Upper lobe of right lung (tissue), 1 donor: ENCODE results near the gene UPK3B. TPM values are rescaled to one million over a fixed set of nuclear protein-coding genes. Genes with fewer than 3 reads are reported as not detected.
"Not testable (repeated sequence)": the region's sequence is repeated elsewhere in the genome, so short reads cannot be mapped to it uniquely, and the experiment has no call there.

ENCODE experiments used
- ATAC-seq: fragments of 200-7000 bp; cut with Tn5 transposase; one replicate; pipeline ENCODE4 v1.9.1; 2020; ENCODE audit warnings: mild to moderate bottlenecking, moderate library complexity
- DNase-seq: peaks from one replicate; pipeline ENCODE4 v3.0.0-alpha.2; 2020
- H3K27ac ChIP-seq: fragments of 200-600 bp; one replicate; pipeline ENCODE4 v1.8.0; 2022
- H3K27me3 ChIP-seq: fragments of 200-600 bp; one replicate; pipeline ENCODE4 v1.8.0; 2022; ENCODE audit warnings: mild to moderate bottlenecking
- H3K36me3 ChIP-seq: fragments of 200-600 bp; one replicate; pipeline ENCODE4 v1.8.0; 2022
- H3K4me1 ChIP-seq: fragments of 200-600 bp; one replicate; pipeline ENCODE4 v1.8.0; 2022
- H3K4me3 ChIP-seq: fragments of 200-600 bp; one replicate; pipeline ENCODE4 v1.8.0; 2022; ENCODE audit warnings: mild to moderate bottlenecking
- H3K9me3 ChIP-seq: fragments of 200-600 bp; one replicate; pipeline ENCODE4 v1.8.0; 2022
- intact Hi-C: fragments of 100-400 bp; cut with DNase I; formaldehyde crosslinking; loops from one replicate; pipeline ENCODE4 v1.11.0; 2022
- total RNA-seq: library from RNA; stranded (reverse); fragmentation: NEBNext Ultra II Directional; extraction: Animal tissue kit (Norgen Biotek cat#: 25700); gene quantifications from one replicate; pipeline ENCODE4 v1.2.1, GENCODE V29; 2021
- TF ChIP-seq, protein P1 (sequence below): fragments of 200-600 bp; IDR thresholded peaks from one replicate; pipeline ENCODE4 v1.8.0; 2022; ENCODE audit warnings: antibody characterized with exemption
- donor health status: DM: no; HTN: yes; CAD: no; lungs with severe emphysema.

Gene UPK3B
- total RNA-seq, 1 donor from 2014 or later: 25.2 TPM

- DNase-seq (no peak), ATAC-seq (peak; percentile 57)
- H3K4me1 ChIP-seq: no peaks in the 10 kb centered on the region
- TF ChIP-seq, protein P1, sequence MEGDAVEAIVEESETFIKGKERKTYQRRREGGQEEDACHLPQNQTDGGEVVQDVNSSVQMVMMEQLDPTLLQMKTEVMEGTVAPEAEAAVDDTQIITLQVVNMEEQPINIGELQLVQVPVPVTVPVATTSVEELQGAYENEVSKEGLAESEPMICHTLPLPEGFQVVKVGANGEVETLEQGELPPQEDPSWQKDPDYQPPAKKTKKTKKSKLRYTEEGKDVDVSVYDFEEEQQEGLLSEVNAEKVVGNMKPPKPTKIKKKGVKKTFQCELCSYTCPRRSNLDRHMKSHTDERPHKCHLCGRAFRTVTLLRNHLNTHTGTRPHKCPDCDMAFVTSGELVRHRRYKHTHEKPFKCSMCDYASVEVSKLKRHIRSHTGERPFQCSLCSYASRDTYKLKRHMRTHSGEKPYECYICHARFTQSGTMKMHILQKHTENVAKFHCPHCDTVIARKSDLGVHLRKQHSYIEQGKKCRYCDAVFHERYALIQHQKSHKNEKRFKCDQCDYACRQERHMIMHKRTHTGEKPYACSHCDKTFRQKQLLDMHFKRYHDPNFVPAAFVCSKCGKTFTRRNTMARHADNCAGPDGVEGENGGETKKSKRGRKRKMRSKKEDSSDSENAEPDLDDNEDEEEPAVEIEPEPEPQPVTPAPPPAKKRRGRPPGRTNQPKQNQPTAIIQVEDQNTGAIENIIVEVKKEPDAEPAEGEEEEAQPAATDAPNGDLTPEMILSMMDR: no peak
- intact Hi-C loops: no loop called here
- no peak overlapping the region for H3K4me3 ChIP-seq
- H3K27ac ChIP-seq: no peak overlapping the region
- no peaks in the 10 kb centered on the region for H3K9me3 ChIP-seq
- peaks cover 14% of the 10 kb centered on the region for H3K36me3 ChIP-seq
- H3K27me3 ChIP-seq: no peaks in the 10 kb centered on the region
Observed at GRCh38 chr7:76507723-76508406, 2.5 kb upstream of the UPK3B start.

- H3K27ac ChIP-seq, H3K27me3 ChIP-seq, H3K36me3 ChIP-seq, ATAC-seq, DNase-seq, H3K4me1 ChIP-seq, intact Hi-C loops, H3K9me3 ChIP-seq, H3K4me3 ChIP-seq: not testable (repeated sequence)
Observed at GRCh38 chr7:76511200-76511910, 1.0 kb downstream of the UPK3B start.

DNA sequence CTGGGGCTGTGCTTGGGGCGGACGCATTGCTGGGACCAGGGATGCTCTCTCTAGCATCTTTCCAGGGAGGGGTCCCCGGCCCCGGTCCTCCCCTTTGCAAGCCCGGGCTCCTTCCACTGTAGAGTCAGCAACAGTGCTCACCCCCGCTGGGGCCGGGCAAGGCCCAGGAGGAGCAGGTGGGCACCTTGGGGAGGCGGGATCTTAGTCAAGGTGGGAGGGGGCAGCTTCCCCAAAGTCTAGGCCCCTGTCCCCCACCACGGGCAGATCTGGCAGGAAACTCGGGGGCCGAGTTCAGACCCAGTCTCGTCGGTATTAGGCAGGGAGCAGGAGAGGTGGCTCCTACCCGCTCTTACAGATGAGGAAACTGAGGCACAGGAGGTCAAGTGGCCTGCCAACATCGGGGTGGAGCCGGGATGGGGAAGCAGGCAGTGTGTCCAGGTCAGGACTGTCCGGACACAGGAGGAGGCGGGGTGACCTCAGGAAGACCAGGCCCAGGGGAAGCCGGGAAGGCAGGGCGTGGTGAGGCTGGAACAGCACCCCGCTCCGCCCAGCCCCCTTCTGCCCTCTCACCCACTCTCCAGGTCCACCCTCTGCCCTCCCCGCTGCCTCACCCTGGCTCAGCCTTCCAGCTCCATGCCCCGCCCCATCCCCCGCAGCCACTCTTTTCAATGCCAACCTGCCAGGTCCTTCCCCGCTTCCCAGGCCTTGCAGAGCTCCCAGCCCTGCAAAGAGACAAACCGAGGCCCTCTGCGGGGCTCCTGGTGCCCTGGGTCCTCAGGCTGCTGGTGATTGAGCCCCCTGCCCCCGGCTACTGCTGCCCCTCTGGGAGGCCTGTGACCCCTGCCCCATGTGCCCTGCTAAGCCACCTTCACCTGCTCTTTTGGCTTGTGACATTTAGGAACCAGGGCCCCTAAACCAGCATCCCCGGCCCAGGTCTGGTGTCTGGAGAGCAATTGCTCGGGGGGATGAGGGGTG lies 1.8 kb downstream of the UPK3B start:
- H3K27me3 ChIP-seq, H3K4me1 ChIP-seq, H3K4me3 ChIP-seq, intact Hi-C loops, DNase-seq, H3K27ac ChIP-seq, H3K9me3 ChIP-seq, H3K36me3 ChIP-seq: not testable (repeated sequence)
- ATAC-seq: peak; percentile 82

DNA sequence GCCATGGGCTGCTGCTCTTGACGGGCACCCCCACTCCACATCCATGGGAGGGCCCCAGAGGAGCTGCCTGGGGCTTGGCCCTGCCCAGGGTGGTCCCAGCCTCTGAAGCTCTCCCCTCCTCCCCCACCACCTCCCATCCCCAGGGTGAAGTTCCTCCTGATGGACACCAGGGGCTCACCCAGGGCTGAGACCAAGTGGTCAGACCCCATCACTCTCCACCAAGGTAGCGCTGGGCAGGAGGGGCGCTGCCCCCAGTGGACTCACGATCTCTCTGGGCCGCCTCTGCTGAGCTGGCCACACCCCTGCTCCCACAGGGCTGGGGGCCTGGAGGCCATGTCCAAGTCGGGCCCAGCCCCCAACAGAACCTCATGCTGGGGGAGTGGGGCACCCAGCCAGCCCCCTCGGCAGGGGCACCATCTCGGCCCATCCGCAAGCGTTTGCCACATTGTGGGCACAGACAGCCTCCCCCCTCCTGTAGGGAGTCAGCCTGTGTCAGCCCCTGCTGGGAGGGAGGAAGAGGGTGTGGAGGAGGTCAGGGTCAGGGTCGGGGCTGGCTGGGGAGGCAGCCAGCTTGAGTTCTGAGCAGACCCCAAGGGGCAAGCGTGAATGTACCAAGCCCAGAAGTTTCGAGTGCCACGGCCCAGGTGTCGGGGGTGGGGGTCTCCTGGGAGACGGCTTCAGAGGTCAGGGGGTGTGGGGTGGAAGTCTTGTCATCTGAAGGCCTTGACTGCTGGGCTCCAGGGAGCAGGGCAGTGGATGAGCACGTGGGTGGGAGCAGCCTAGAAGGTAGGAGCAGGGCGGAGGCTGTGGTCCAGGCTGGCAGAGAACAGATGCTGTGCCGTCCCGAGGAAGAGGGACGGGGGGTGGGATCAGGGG lies 2.8 kb downstream of the UPK3B start:
- intact Hi-C loops: no loop called here
- DNase-seq (no peak), ATAC-seq (no peak)
- H3K36me3 ChIP-seq: no peaks in the 10 kb centered on the region
- H3K4me1 ChIP-seq: peaks cover 8% of the 10 kb centered on the region
- TF ChIP-seq, protein P1: no peak
- no peaks in the 10 kb centered on the region for H3K27me3 ChIP-seq
- no peaks in the 10 kb centered on the region for H3K9me3 ChIP-seq
- no peak overlapping the region for H3K4me3 ChIP-seq
- no peak overlapping the region for H3K27ac ChIP-seq

DNA sequence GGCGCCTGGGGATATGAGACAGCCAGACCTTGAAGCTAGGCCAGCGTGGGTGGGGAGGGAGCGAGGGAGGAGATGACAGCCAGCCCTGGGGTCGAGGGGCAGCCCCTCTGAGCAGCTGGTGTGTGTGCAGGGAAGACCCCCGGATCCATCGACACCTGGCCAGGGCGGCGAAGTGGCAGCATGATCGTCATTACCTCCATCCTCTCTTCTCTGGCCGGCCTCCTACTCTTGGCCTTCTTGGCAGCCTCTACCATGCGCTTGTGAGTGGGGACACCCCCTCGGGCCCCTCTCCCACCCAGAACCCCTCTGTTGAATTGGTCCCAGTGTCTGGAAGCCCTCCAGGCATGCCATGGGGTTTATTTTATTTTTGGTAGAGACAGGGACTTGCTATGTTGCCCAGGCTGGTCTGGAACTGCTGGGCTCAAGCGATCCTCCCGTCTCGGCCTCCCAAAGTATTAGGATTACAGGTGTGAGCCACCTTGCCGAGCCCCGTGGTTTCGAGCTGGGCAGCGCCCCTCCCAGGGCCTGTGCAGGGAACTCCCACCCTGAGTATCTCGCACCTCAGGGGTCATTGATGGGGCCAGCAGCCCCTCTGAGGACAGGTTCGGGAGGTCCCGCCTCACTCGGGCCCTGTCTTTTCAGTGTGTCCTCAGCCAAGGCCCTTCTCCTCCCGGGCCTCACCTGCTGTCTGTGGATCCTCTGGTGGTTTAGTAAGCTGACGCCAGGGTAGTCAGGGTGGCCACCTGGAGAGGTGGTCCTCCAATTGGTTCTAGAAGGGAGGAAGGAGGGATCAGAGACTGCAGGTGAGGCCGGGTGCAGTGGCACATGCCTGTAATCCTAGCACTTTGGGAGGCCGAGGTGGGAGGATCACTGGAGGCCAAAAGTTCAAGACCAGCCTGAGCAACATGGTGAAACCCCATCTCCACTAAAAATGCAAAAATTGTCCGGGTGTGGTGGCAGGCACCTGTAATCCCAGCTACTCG lies 3.8 kb downstream of the UPK3B start:
- ATAC-seq (no peak), DNase-seq (no peak)
- H3K9me3 ChIP-seq: no peaks in the 10 kb centered on the region
- no peak overlapping the region for H3K27ac ChIP-seq
- no peaks in the 10 kb centered on the region for H3K36me3 ChIP-seq
- intact Hi-C loops: no loop called here
- TF ChIP-seq, protein P1: no peak
- no peaks in the 10 kb centered on the region for H3K27me3 ChIP-seq
- peaks cover 8% of the 10 kb centered on the region for H3K4me1 ChIP-seq
- H3K4me3 ChIP-seq: no peak overlapping the region
